ENCODE results near the gene PACRG.

Gene PACRG

GRCh38 chr6:163198396-163198795 is 470.6 kb downstream of the PACRG start:
- Histone ChIP-seq H2AFZ (ENCODE audit: low read depth, low read length) (no peak overlapping the region), H3K9me3 (ENCODE audit: control insufficient read depth, low read length) (no peaks in the 10 kb centered on the region), H3K4me3 (ENCODE audit: insufficient read depth in 1 of 2, low read depth in 1 of 2, low read length in 2 of 2) (no peak overlapping the region), H3K36me3 (ENCODE audit: control insufficient read depth in 1 of 2, insufficient read depth in 2 of 2, low read depth in 1 of 2, low read length in 2 of 2) (no peaks in the 10 kb centered on the region), H2BK12ac (ENCODE audit: low read length in 2 of 2) (no peak overlapping the region), H3K9ac (ENCODE audit: low read length) (no peak overlapping the region), H4K8ac (ENCODE audit: low read length) (no peak overlapping the region), H3K27me3 (ENCODE audit: control insufficient read depth in 1 of 2, insufficient read depth in 1 of 2, low read length in 2 of 2) (no peaks in the 10 kb centered on the region), H2BK15ac (ENCODE audit: low read depth, poor library complexity, severe bottlenecking) (no peak overlapping the region), H3K79me1 (replicated peaks; ENCODE audit: low read length, poor library complexity, severe bottlenecking) (no peaks in the 10 kb centered on the region), H2AK5ac (ENCODE audit: low read length, severe bottlenecking) (no peak overlapping the region), H2BK120ac (ENCODE audit: low read depth, low read length) (no peak overlapping the region), H2BK5ac (ENCODE audit: low read depth, low read length, poor library complexity, severe bottlenecking) (no peak overlapping the region), H3K27ac (ENCODE audit: low read length, poor library complexity, severe bottlenecking) (no peak overlapping the region), H4K91ac (ENCODE audit: low read length) (no peak overlapping the region), H3K23ac (ENCODE audit: low read length in 2 of 2) (no peak overlapping the region), H3K4me2 (ENCODE audit: low read length, poor library complexity, severe bottlenecking) (no peak overlapping the region), H3K4ac (ENCODE audit: low read depth in 1 of 2, low read length in 2 of 2) (no peak overlapping the region), H3K4me1 (ENCODE audit: control insufficient read depth, insufficient read depth, low read depth, low read length) (no peaks in the 10 kb centered on the region), H3K18ac (ENCODE audit: low read depth in 1 of 2, low read length in 2 of 2) (no peak overlapping the region), H3K14ac (ENCODE audit: low read length in 2 of 2) (no peak overlapping the region)
- no peak for DNase-seq
- WGBS: 85% methylated on average over 6 of the region's 6 CpGs

DNA sequence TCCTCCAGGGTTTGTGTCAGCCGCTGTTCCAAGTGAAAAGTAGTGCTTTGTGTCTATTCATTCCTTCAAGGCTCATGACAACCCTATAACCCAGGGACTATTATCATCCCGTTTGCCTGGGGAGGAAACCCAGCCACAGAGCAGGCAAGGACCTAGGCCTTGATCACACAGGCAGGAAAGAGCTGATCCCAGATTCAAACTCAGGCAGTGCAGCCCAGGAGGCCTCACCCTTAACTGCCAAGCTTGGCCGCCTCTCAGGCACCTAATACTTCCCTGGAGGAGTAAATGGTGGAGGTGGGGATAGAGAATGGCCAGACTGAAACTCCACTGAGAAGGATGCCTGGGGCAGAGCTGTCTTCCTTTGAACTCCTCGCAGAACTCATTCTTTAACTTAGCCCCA is 471.6 kb downstream of the PACRG start:
- no peak overlapping the region for H3K4ac ChIP-seq (ENCODE audit: low read depth in 1 of 2, low read length in 2 of 2)
- no peak overlapping the region for H2AFZ ChIP-seq (ENCODE audit: low read depth, low read length)
- no peaks in the 10 kb centered on the region for H3K79me1 ChIP-seq (replicated peaks; ENCODE audit: low read length, poor library complexity, severe bottlenecking)
- no peak overlapping the region for H4K91ac ChIP-seq (ENCODE audit: low read length)
- H3K4me2 ChIP-seq (ENCODE audit: low read length, poor library complexity, severe bottlenecking): no peak overlapping the region
- H3K9ac ChIP-seq (ENCODE audit: low read length): no peak overlapping the region
- H3K23ac ChIP-seq (ENCODE audit: low read length in 2 of 2): no peak overlapping the region
- H2AK5ac ChIP-seq (ENCODE audit: low read length, severe bottlenecking): no peak overlapping the region
- 92% methylated on average over 3 of the region's 4 CpGs for WGBS
- H3K4me3 ChIP-seq (ENCODE audit: insufficient read depth in 1 of 2, low read depth in 1 of 2, low read length in 2 of 2): no peak overlapping the region
- no peaks in the 10 kb centered on the region for H3K36me3 ChIP-seq (ENCODE audit: control insufficient read depth in 1 of 2, insufficient read depth in 2 of 2, low read depth in 1 of 2, low read length in 2 of 2)
- H2BK12ac ChIP-seq (ENCODE audit: low read length in 2 of 2): no peak overlapping the region
- no peak overlapping the region for H3K18ac ChIP-seq (ENCODE audit: low read depth in 1 of 2, low read length in 2 of 2)
- no peak overlapping the region for H2BK5ac ChIP-seq (ENCODE audit: low read depth, low read length, poor library complexity, severe bottlenecking)
- no peak overlapping the region for H2BK15ac ChIP-seq (ENCODE audit: low read depth, poor library complexity, severe bottlenecking)
- H3K4me1 ChIP-seq (ENCODE audit: control insufficient read depth, insufficient read depth, low read depth, low read length): no peaks in the 10 kb centered on the region
- H3K9me3 ChIP-seq (ENCODE audit: control insufficient read depth, low read length): no peaks in the 10 kb centered on the region
- no peak overlapping the region for H3K14ac ChIP-seq (ENCODE audit: low read length in 2 of 2)
- H3K27ac ChIP-seq (ENCODE audit: low read length, poor library complexity, severe bottlenecking): no peak overlapping the region
- H2BK120ac ChIP-seq (ENCODE audit: low read depth, low read length): no peak overlapping the region
- no peak overlapping the region for H4K8ac ChIP-seq (ENCODE audit: low read length)
- no peak for DNase-seq
- no peaks in the 10 kb centered on the region for H3K27me3 ChIP-seq (ENCODE audit: control insufficient read depth in 1 of 2, insufficient read depth in 1 of 2, low read length in 2 of 2)

GRCh38 chr6:163200289-163200688 is 472.5 kb downstream of the PACRG start:
- H2BK120ac ChIP-seq (ENCODE audit: low read depth, low read length): no peak overlapping the region
- peaks cover 2% of the 10 kb centered on the region for H3K9me3 ChIP-seq (ENCODE audit: control insufficient read depth, low read length)
- H2AFZ ChIP-seq (ENCODE audit: low read depth, low read length): no peak overlapping the region
- no peak overlapping the region for H2BK15ac ChIP-seq (ENCODE audit: low read depth, poor library complexity, severe bottlenecking)
- no peaks in the 10 kb centered on the region for H3K79me1 ChIP-seq (replicated peaks; ENCODE audit: low read length, poor library complexity, severe bottlenecking)
- no peak overlapping the region for H4K91ac ChIP-seq (ENCODE audit: low read length)
- no peaks in the 10 kb centered on the region for H3K4me1 ChIP-seq (ENCODE audit: control insufficient read depth, insufficient read depth, low read depth, low read length)
- no peak overlapping the region for H3K18ac ChIP-seq (ENCODE audit: low read depth in 1 of 2, low read length in 2 of 2)
- no peak overlapping the region for H3K4me2 ChIP-seq (ENCODE audit: low read length, poor library complexity, severe bottlenecking)
- H3K27ac ChIP-seq (ENCODE audit: low read length, poor library complexity, severe bottlenecking): no peak overlapping the region
- H3K36me3 ChIP-seq (ENCODE audit: control insufficient read depth in 1 of 2, insufficient read depth in 2 of 2, low read depth in 1 of 2, low read length in 2 of 2): no peaks in the 10 kb centered on the region
- WGBS: 87% methylated on average over 11 of the region's 11 CpGs
- no peak overlapping the region for H2BK5ac ChIP-seq (ENCODE audit: low read depth, low read length, poor library complexity, severe bottlenecking)
- DNase-seq: no peak
- H3K14ac ChIP-seq (ENCODE audit: low read length in 2 of 2): no peak overlapping the region
- H4K8ac ChIP-seq (ENCODE audit: low read length): no peak overlapping the region
- H3K9ac ChIP-seq (ENCODE audit: low read length): no peak overlapping the region
- no peaks in the 10 kb centered on the region for H3K27me3 ChIP-seq (ENCODE audit: control insufficient read depth in 1 of 2, insufficient read depth in 1 of 2, low read length in 2 of 2)
- H2BK12ac ChIP-seq (ENCODE audit: low read length in 2 of 2): no peak overlapping the region
- no peak overlapping the region for H3K23ac ChIP-seq (ENCODE audit: low read length in 2 of 2)
- H3K4me3 ChIP-seq (ENCODE audit: insufficient read depth in 1 of 2, low read depth in 1 of 2, low read length in 2 of 2): no peak overlapping the region
- no peak overlapping the region for H3K4ac ChIP-seq (ENCODE audit: low read depth in 1 of 2, low read length in 2 of 2)
- no peak overlapping the region for H2AK5ac ChIP-seq (ENCODE audit: low read length, severe bottlenecking)

DNA sequence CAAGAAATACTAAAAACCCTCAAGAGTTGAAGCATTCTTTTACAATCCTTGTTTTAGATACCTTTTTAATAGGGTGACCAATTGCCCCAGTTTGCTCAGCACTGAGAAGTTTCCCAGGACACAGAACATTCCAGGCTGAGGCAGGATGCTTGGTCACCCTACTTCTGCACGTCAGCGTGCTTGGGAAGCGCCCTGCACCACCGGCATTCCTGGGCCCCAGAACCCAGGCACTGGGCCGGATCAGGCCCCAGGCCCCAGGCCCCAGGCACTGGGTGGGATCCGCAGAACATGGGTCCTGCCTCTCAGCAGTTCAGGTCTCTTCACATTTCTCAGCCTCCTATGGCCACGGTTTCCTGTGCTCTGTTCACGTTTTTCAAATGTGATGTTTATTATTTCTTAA is 472.9 kb downstream of the PACRG start:
- H3K4ac ChIP-seq (ENCODE audit: low read depth in 1 of 2, low read length in 2 of 2): no peak overlapping the region
- no peak overlapping the region for H2BK120ac ChIP-seq (ENCODE audit: low read depth, low read length)
- H3K4me1 ChIP-seq (ENCODE audit: control insufficient read depth, insufficient read depth, low read depth, low read length): no peaks in the 10 kb centered on the region
- no peak overlapping the region for H2BK5ac ChIP-seq (ENCODE audit: low read depth, low read length, poor library complexity, severe bottlenecking)
- H3K9ac ChIP-seq (ENCODE audit: low read length): no peak overlapping the region
- H3K14ac ChIP-seq (ENCODE audit: low read length in 2 of 2): no peak overlapping the region
- no peaks in the 10 kb centered on the region for H3K79me1 ChIP-seq (replicated peaks; ENCODE audit: low read length, poor library complexity, severe bottlenecking)
- H3K18ac ChIP-seq (ENCODE audit: low read depth in 1 of 2, low read length in 2 of 2): no peak overlapping the region
- no peak overlapping the region for H3K4me2 ChIP-seq (ENCODE audit: low read length, poor library complexity, severe bottlenecking)
- no peak overlapping the region for H2BK12ac ChIP-seq (ENCODE audit: low read length in 2 of 2)
- H4K8ac ChIP-seq (ENCODE audit: low read length): no peak overlapping the region
- no peak overlapping the region for H3K27ac ChIP-seq (ENCODE audit: low read length, poor library complexity, severe bottlenecking)
- no peak overlapping the region for H2AK5ac ChIP-seq (ENCODE audit: low read length, severe bottlenecking)
- no peak overlapping the region for H2AFZ ChIP-seq (ENCODE audit: low read depth, low read length)
- no peak overlapping the region for H4K91ac ChIP-seq (ENCODE audit: low read length)
- no peak overlapping the region for H3K23ac ChIP-seq (ENCODE audit: low read length in 2 of 2)
- no peak for DNase-seq
- peaks cover 3% of the 10 kb centered on the region for H3K9me3 ChIP-seq (ENCODE audit: control insufficient read depth, low read length)
- H3K36me3 ChIP-seq (ENCODE audit: control insufficient read depth in 1 of 2, insufficient read depth in 2 of 2, low read depth in 1 of 2, low read length in 2 of 2): no peaks in the 10 kb centered on the region
- 88% methylated on average over 7 of the region's 8 CpGs for WGBS
- no peaks in the 10 kb centered on the region for H3K27me3 ChIP-seq (ENCODE audit: control insufficient read depth in 1 of 2, insufficient read depth in 1 of 2, low read length in 2 of 2)
- no peak overlapping the region for H2BK15ac ChIP-seq (ENCODE audit: low read depth, poor library complexity, severe bottlenecking)
- H3K4me3 ChIP-seq (ENCODE audit: insufficient read depth in 1 of 2, low read depth in 1 of 2, low read length in 2 of 2): no peak overlapping the region
